Measurements from ENCODE around the gene OPN1MW3.
"Not testable (repeated sequence)": the region's sequence is repeated elsewhere in the genome, so short reads cannot be mapped to it uniquely, and the experiment has no call there.

OPN1MW3 gene

GRCh38 chrX:154257282-154257681 is at the start of gene OPN1MW3:
TSS of gene OPN1MW3 (plus strand) at chrX:154257582. CDS start at chrX:154257620, 38 bp downstream.
- not testable (repeated sequence) for H3K27ac ChIP-seq

GRCh38 chrX:154209670-154210418 is 47.5 kb upstream of the OPN1MW3 start:
- not testable (repeated sequence) for H3K27ac ChIP-seq

- H3K27ac ChIP-seq, result not testable (repeated sequence)
Measured at GRCh38 chrX:154211057-154211456, 46.3 kb upstream of the OPN1MW3 start.

GRCh38 chrX:154211499-154211898 is 45.9 kb upstream of the OPN1MW3 start:
- not testable (repeated sequence) for H3K27ac ChIP-seq

GRCh38 chrX:154219456-154219855 is 37.9 kb upstream of the OPN1MW3 start, which contains the start of gene OPN1MW2:
TSS of gene OPN1MW2 (plus strand) at chrX:154219756. CDS start at chrX:154219816, 60 bp downstream.
- H3K27ac ChIP-seq, result not testable (repeated sequence)

GRCh38 chrX:154225292-154225691 is 32.1 kb upstream of the OPN1MW3 start:
- not testable (repeated sequence) for H3K27ac ChIP-seq

- not testable (repeated sequence) for H3K27ac ChIP-seq
Measured at GRCh38 chrX:154226706-154227105, 30.7 kb upstream of the OPN1MW3 start.

- H3K27ac ChIP-seq, result not testable (repeated sequence)
Measured at GRCh38 chrX:154231443-154231842, 25.9 kb upstream of the OPN1MW3 start.

- H3K27ac ChIP-seq, result not testable (repeated sequence)
Measured at GRCh38 chrX:154233620-154234019, 23.8 kb upstream of the OPN1MW3 start.

GRCh38 chrX:154238939-154239559 is 18.3 kb upstream of the OPN1MW3 start:
- H3K27ac ChIP-seq, result not testable (repeated sequence)

GRCh38 chrX:154239982-154240503 is 17.3 kb upstream of the OPN1MW3 start:
- H3K27ac ChIP-seq, result not testable (repeated sequence)

- not testable (repeated sequence) for H3K27ac ChIP-seq
Measured at GRCh38 chrX:154247377-154248045, 9.9 kb upstream of the OPN1MW3 start.

- H3K27ac ChIP-seq, result not testable (repeated sequence)
Measured at GRCh38 chrX:154248076-154248475, 9.3 kb upstream of the OPN1MW3 start.

GRCh38 chrX:154258711-154259110 is 1.3 kb downstream of the OPN1MW3 start:
- not testable (repeated sequence) for H3K27ac ChIP-seq

- H3K27ac ChIP-seq, result not testable (repeated sequence)
Measured at GRCh38 chrX:154263072-154263471, 5.7 kb downstream of the OPN1MW3 start.

GRCh38 chrX:154269245-154269644 is 11.9 kb downstream of the OPN1MW3 start:
- H3K27ac ChIP-seq, result not testable (repeated sequence)

- not testable (repeated sequence) for H3K27ac ChIP-seq
Measured at GRCh38 chrX:154284489-154285338, 27.3 kb downstream of the OPN1MW3 start.

GRCh38 chrX:154286406-154286805 is 29.0 kb downstream of the OPN1MW3 start:
- H3K27ac ChIP-seq, result not testable (repeated sequence)

All from VCaP (cell line).